K562 (cell line): ENCODE measurements around the gene RAB26. TPM values are rescaled to one million over a fixed set of nuclear protein-coding genes. Genes with fewer than 3 reads are reported as not detected.

ENCODE experiments used
- ATAC-seq: fragments of 200-7000 bp; cut with Tn5 transposase; 3 replicates; pipeline ENCODE4 v1.9.1; 2020; ENCODE audit warnings: moderate library complexity
- BruUV-seq: library from RNA; stranded (reverse); fragments of 400-500 nt; replicated peaks from 2 replicates; lab custom pipeline; 2021; lab: Mats Ljungman, UMichigan
- CTCF ChIA-PET: fragments of 300-600 bp; formaldehyde crosslinking; extraction: SDS; loops from one replicate; lab custom pipeline; 2021; ENCODE audit warnings: low intra/inter-chr PET ratio; lab: Yijun Ruan, JAX
- POLR2A ChIA-PET: fragments of 300-600, 350-650 bp; sonication (Branson Sonifier 250); formaldehyde crosslinking; extraction: SDS; loops from one replicate; lab custom pipeline; 2021; ENCODE audit warnings: antibody characterized with exemption, inconsistent platforms; lab: Yijun Ruan, JAX
- DNase-seq, 4 experiments: peaks; one replicate each; pipeline versions ENCODE4 v3.0.0 to v3.0.0-alpha.2; 2011 to 2018; ENCODE audit warnings: low spot score in 3 of 4, mixed read lengths in 3 of 4; ENCODE audit errors: extremely low read depth in 1 of 4
- FAIRE-seq: peaks from 2 replicates; lab custom pipeline; 2011; peaks lifted over from hg19 to GRCh38; lab: Jason Lieb, UNC
- H2AFZ ChIP-seq: 2 replicates; pipeline ENCODE4 v1.6.0; 2011; ENCODE audit warnings: low read depth, low read length, control low read depth, inconsistent platforms
- H3K27ac ChIP-seq: fragments of 200-600 bp; 3 replicates; pipeline ENCODE4 v1.8.0; 2011; ENCODE audit warnings: low read depth, mild to moderate bottlenecking, control low read depth, inconsistent platforms, low read length, moderate library complexity, mixed read lengths; ENCODE audit errors: extremely low read depth
- H3K27me3 ChIP-seq, 2 experiments: fragments of 300-600 bp in 1 of 2; 2 replicates in 1 of 2; 3 replicates in 1 of 2; pipeline versions ENCODE4 v1.6.0 to v1.8.0; 2011; ENCODE audit warnings: inconsistent platforms in 2 of 2, low read length in 2 of 2, mild to moderate bottlenecking in 1 of 2, mixed read lengths in 1 of 2, moderate library complexity in 1 of 2; ENCODE audit not compliant: control insufficient read depth in 2 of 2, insufficient read depth in 2 of 2
- H3K36me3 ChIP-seq: fragments of 300-600 bp; 3 replicates; pipeline ENCODE4 v1.8.0; 2011; ENCODE audit warnings: mild to moderate bottlenecking, low read length, inconsistent platforms; ENCODE audit not compliant: control insufficient read depth, insufficient read depth
- H3K4me1 ChIP-seq, 2 experiments: fragments of 200-600 bp in 1 of 2; replicated peaks in 1 of 2; 2 replicates in 1 of 2; 3 replicates in 1 of 2; pipeline versions ENCODE4 v1.5.1 to v1.8.0; 2011; ENCODE audit warnings: inconsistent platforms in 2 of 2, low read length in 2 of 2, mild to moderate bottlenecking in 1 of 2, mixed read lengths in 1 of 2, moderate library complexity in 1 of 2; ENCODE audit not compliant: control insufficient read depth in 2 of 2, insufficient read depth in 2 of 2
- H3K4me2 ChIP-seq: 2 replicates; pipeline ENCODE4 v1.6.1; 2011; ENCODE audit warnings: low read length, control low read depth, inconsistent platforms, mixed read lengths; ENCODE audit not compliant: insufficient read depth
- H3K4me3 ChIP-seq: fragments of 200-600 bp; sonication (generic), shearing (Covaris generic); 2 replicates; pipeline ENCODE4 v1.5.1; 2016; ENCODE audit warnings: control low read depth, inconsistent platforms
- H3K79me2 ChIP-seq: fragments of 200-600 bp; 3 replicates; pipeline ENCODE4 v1.8.0; 2011; ENCODE audit warnings: low read length, inconsistent platforms; ENCODE audit not compliant: control insufficient read depth, insufficient read depth
- H3K9ac ChIP-seq, 2 experiments: 2 replicates each; pipeline versions ENCODE4 v1.6.0 to v1.6.1; 2011; ENCODE audit warnings: low read depth in 2 of 2, low read length in 2 of 2, control low read depth in 1 of 2, inconsistent platforms in 1 of 2, mild to moderate bottlenecking in 1 of 2, mixed read lengths in 1 of 2; ENCODE audit not compliant: insufficient read depth in 1 of 2
- H3K9me1 ChIP-seq: one replicate; pipeline ENCODE4 v1.6.0; 2011; ENCODE audit warnings: inconsistent platforms, mild to moderate bottlenecking, low read length, moderate library complexity; ENCODE audit not compliant: control insufficient read depth, insufficient read depth
- H3K9me3 ChIP-seq: replicated peaks from 2 replicates; pipeline ENCODE4 v1.5.1; 2011; ENCODE audit warnings: low read depth, low read length, inconsistent platforms; ENCODE audit not compliant: control insufficient read depth, insufficient read depth
- H4K20me1 ChIP-seq: replicated peaks from 2 replicates; pipeline ENCODE4 v1.6.1; 2011; ENCODE audit warnings: low read length, inconsistent platforms, mixed read lengths; ENCODE audit not compliant: control insufficient read depth, insufficient read depth
- ESRRA ChIP-seq: fragments of 450-650 bp; IDR thresholded peaks from 2 replicates; pipeline ENCODE4 v1.6.1; 2014; ENCODE audit warnings: low read depth, mild to moderate bottlenecking, moderate library complexity, borderline replicate concordance
- FOSL1 ChIP-seq: fragments of 200-800 bp; sonication (Bioruptor generic); conservative IDR thresholded peaks from 2 replicates; pipeline ENCODE4 v1.6.1; 2016; ENCODE audit warnings: missing genetic modification characterization, missing compliant biosample characterization
- FOXJ3 ChIP-seq: sonication (generic); formaldehyde crosslinking; IDR thresholded peaks from 2 replicates; pipeline ENCODE4 v1.4.0; 2020; ENCODE audit warnings: mild to moderate bottlenecking, missing genetic modification reagents
- GTF2F1 ChIP-seq: IDR thresholded peaks from 2 replicates; pipeline ENCODE4 v1.6.1; 2011; ENCODE audit warnings: low read depth, low read length, improper control_type of control experiment
- KDM5B ChIP-seq: fragments of 200-600 bp; sonication (generic); IDR thresholded peaks from 2 replicates; pipeline ENCODE4 v1.6.1; 2012; ENCODE audit warnings: low read depth, mild to moderate bottlenecking, moderate library complexity, low read length, control low read depth, inconsistent platforms; ENCODE audit not compliant: insufficient replicate concordance
- MED1 ChIP-seq: sonication (generic); formaldehyde crosslinking; IDR thresholded peaks from 2 replicates; pipeline ENCODE4 v1.8.1; 2023; ENCODE audit warnings: missing genetic modification reagents, borderline replicate concordance
- NFRKB ChIP-seq: fragments of 450-650 bp; IDR thresholded peaks from 2 replicates; pipeline ENCODE4 v1.6.1; 2016; ENCODE audit warnings: low read depth
- RAD21 ChIP-seq, 2 experiments: fragments of 250-450 bp in 1 of 2; fragments of 450-650 bp in 1 of 2; sonication (Bioruptor Pico) in 1 of 2; formaldehyde crosslinking in 1 of 2; IDR thresholded peaks in 1 of 2; conservative IDR thresholded peaks in 1 of 2; 2 replicates each; pipeline versions ENCODE4 v1.4.0 to v1.8.0; 2020 to 2022; ENCODE audit warnings: mild to moderate bottlenecking in 2 of 2, moderate library complexity in 1 of 2
- SMARCE1 ChIP-seq: fragments of 450-650 bp; IDR thresholded peaks from 2 replicates; pipeline ENCODE4 v1.7.1; 2016; ENCODE audit warnings: mild to moderate bottlenecking
- SOX6 ChIP-seq: fragments of 450-650 bp; IDR thresholded peaks from 2 replicates; pipeline ENCODE4 v1.6.1; 2014; ENCODE audit warnings: mild to moderate bottlenecking
- ZKSCAN3 ChIP-seq: fragments of 250-450 bp; sonication (Bioruptor Pico); IDR thresholded peaks from 2 replicates; pipeline ENCODE4 v1.4.0; 2020
- ZNF282 ChIP-seq: sonication (generic); formaldehyde crosslinking; IDR thresholded peaks from 2 replicates; pipeline ENCODE4 v1.8.1; 2023; ENCODE audit warnings: missing genetic modification reagents
- ZNF436 ChIP-seq: fragments of 250-450, 450-650 bp; sonication (Bioruptor Pico); formaldehyde crosslinking; IDR thresholded peaks from 2 replicates; pipeline ENCODE4 v1.7.0; 2020; ENCODE audit warnings: mild to moderate bottlenecking
- ZNF76 ChIP-seq: fragments of 250-450 bp; sonication (Bioruptor Pico); IDR thresholded peaks from 2 replicates; pipeline ENCODE4 v1.4.0; 2020; ENCODE audit warnings: mild to moderate bottlenecking, moderate library complexity, borderline replicate concordance
- ZNF764 ChIP-seq: fragments of 250-450 bp; sonication (Bioruptor Pico); IDR thresholded peaks from 2 replicates; pipeline ENCODE4 v1.4.0; 2020; ENCODE audit warnings: low read depth, mild to moderate bottlenecking, moderate library complexity
- WGBS: fragments of 100-300 bp; shearing (Covaris generic); methylation state at CpG from one replicate; pipeline ENCODE4 v1.1.6; 2016; ENCODE audit warnings: low coverage, mixed read lengths; ENCODE audit not compliant: insufficient coverage; ENCODE audit errors: missing lambda C conversion rate; 5-methylcytosine and 5-hydroxymethylcytosine counted together
- in situ Hi-C: fragments of 300-500 bp; cut with MboI; formaldehyde crosslinking; loops from 4 replicates; pipeline ENCODE4 v1.15.0; 2018; ENCODE audit warnings: inconsistent platforms, mixed read lengths
- intact Hi-C: fragments of 100-400 bp; cut with micrococcal nuclease; formaldehyde crosslinking; loops from 2 replicates; pipeline ENCODE4 v1.14.2; 2022
- polyA plus RNA-seq, 8 experiments: library from polyadenylated mRNA; depleted of rRNA in 4 of 8; stranded (reverse) in 5 of 8; unstranded in 3 of 8; fragments of >200 nt; fragmentation: Nextera tagmentation in 2 of 8; fragmentation: Illumina TruSeq in 1 of 8; extraction: Ambion mirVana in 2 of 8; extraction: Trizol in 1 of 8; gene quantifications; 2 replicates each; pipeline versions ENCODE4 v1.2.1 to v1.2.3, GENCODE V29; 2011 to 2014; ENCODE audit warnings: inconsistent platforms in 1 of 8, missing spikeins in 1 of 8
- total RNA-seq, 7 experiments: library from RNA; depleted of rRNA in 6 of 7; stranded (reverse); fragments of >200 nt in 6 of 7; fragmentation: Illumina TruSeq in 2 of 7; extraction: Trizol in 2 of 7; gene quantifications; 2 replicates each; pipeline versions ENCODE4 v1.2.1 to v1.2.3, GENCODE V29; 2011 to 2021; ENCODE audit warnings: low replicate concordance in 1 of 7
- TF ChIP-seq, protein P1 (sequence below): fragments of 450-650 bp; IDR thresholded peaks from 2 replicates; pipeline ENCODE4 v1.6.1; 2016; ENCODE audit warnings: low read depth, mild to moderate bottlenecking, moderate library complexity

RAB26 gene
- total and polyA plus RNA-seq, 9 of the 15 experiments (the other 6 are each of a cell fraction or from before 2014, with no cell fraction given), result 0.25 to 6.1 (median 2.1) TPM

DNA sequence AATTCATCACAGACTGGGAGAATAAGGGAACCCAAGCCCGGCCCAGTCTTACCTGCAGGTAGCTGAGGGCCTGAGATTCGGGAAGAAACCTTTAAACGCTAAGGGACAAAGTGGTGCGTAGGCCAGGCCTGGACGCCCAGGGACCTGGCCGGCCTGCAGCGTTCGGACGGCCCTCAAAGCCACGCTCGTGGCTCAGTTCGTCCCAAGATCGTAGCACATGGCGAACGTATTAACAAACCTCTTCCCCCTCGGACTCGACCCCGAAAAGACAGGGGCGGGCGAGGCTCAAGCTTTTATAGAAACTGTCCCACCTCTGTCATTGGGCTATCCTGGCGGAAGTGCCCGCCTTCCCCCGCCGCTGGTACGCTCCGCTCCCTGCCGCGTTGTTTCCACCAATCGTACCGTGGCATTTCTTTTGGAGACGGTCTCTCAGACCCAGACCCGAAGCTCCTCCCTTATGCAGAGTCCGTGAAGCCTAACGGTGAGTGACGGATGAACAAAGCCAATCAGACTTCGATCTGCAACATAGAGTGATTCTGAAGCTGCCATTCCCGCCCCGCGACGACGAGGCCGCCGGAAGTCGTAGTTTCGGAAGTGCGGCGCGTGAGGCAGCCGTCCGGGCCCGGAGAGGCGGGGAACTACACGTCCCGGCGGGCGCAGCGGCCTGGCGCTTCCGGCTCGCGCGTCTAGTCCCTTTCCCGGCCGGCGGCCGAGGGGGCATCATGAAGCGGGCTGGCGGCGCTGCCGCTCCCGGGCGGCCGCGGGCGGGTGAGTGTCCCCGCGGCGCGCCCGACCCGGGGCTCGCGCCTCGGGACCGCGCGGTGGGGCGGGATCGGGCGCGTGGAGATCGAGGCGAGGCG, 6.9 kb downstream of the RAB26 start, which contains the start of gene TRAF7:
TRAF7 (plus strand) TSS at position 692 of the 860 bp plus-strand sequence. CDS start 8,139 bp downstream, outside the sequence.
- FAIRE-seq, result peak; percentile 100
- POLR2A ChIA-PET, result interaction anchor here (0.6 to 5.1 kb wide), 91 partner anchors 10 to 1545 kb away, joined by 3 to 77 read pairs (median 4); partner anchors contain the start of genes BRICD5, E4F1, ECI1 and FAHD1
- ATAC-seq, result peak; percentile 86
- Histone ChIP-seq H4K20me1 (peaks cover 54% of the 10 kb centered on the region), H3K9me1 (peaks cover 22% of the 10 kb centered on the region), H3K9me3 (no peaks in the 10 kb centered on the region), H2AFZ (peak within 1 kb of the TSS; percentile 52), H3K79me2 (peaks cover 89% of the 10 kb centered on the region), H3K27me3 (no peaks in the 10 kb centered on the region), H3K4me1 (peaks cover 22 to 70% of the 10 kb centered on the region in 2 experiments; a peak in 4 of 5 replicates), H3K4me3 (peak within 1 kb of the TSS; percentile 55), H3K27ac (peak within 1 kb of the TSS; percentile 82), H3K36me3 (peaks cover 59% of the 10 kb centered on the region), H3K4me2 (peak within 1 kb of the TSS; percentile 96), H3K9ac (peak within 1 kb of the TSS; percentile 91 to 100)
- intact Hi-C loops, result loop anchor here (2.0 kb wide), 1 partner anchor 95 kb away; the partner anchor contains the start of gene ECI1
- in situ Hi-C loops, result no loop called here
- CTCF ChIA-PET, result interaction anchor here (0.8 kb wide), 1 partner anchor 132 kb away, joined by 3 read pairs; no protein-coding TSS in a partner anchor
- BruUV-seq, result no TSS peak
- DNase-seq, result peak; percentile 92 to 100 (median 96)
- WGBS, result under 1% methylated on average over 61 of the region's 94 CpGs
- TF ChIP-seq GTF2F1, result peak; percentile 98
- TF ChIP-seq ZNF436 (CRISPR knock-in tag), result peak; percentile 71
- TF ChIP-seq SOX6, result peak; percentile 59; the same call in 1 of the 2 replicates
- TF ChIP-seq RAD21 (CRISPR knock-in tag; conservative IDR thresholded peaks at IDR 0.05 in 1 of 2, IDR thresholded peaks at IDR 0.05 in 1 of 2), result 0 out of 4 replicates have a peak, but pooled peaks of 1 of the 2 experiments have one; percentile 13
- TF ChIP-seq, protein P1, sequence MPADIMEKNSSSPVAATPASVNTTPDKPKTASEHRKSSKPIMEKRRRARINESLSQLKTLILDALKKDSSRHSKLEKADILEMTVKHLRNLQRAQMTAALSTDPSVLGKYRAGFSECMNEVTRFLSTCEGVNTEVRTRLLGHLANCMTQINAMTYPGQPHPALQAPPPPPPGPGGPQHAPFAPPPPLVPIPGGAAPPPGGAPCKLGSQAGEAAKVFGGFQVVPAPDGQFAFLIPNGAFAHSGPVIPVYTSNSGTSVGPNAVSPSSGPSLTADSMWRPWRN, result no peak
- no peak for TF ChIP-seq ZNF282 (CRISPR knock-in tag)
- TF ChIP-seq SMARCE1, result no peak
- no peak for TF ChIP-seq FOXJ3 (CRISPR knock-in tag)
- no peak for TF ChIP-seq ZNF76 (CRISPR knock-in tag)
- TF ChIP-seq NFRKB, result no peak; the same call in 1 of the 2 replicates
- peak; percentile 61; the same call in 1 of the 2 replicates for TF ChIP-seq ESRRA
- TF ChIP-seq ZKSCAN3 (CRISPR knock-in tag), result no peak
- TF ChIP-seq MED1 (CRISPR knock-in tag), result no peak
- TF ChIP-seq KDM5B, result peak; percentile 100
- no peak for TF ChIP-seq ZNF764 (CRISPR knock-in tag)
- no peak for TF ChIP-seq FOSL1 (tag)
